GM21717 (cell line): ENCODE results near the gene HOXD3.

Source experiments
- ATAC-seq: cut with Tn5 transposase; IDR thresholded peaks from one replicate; pipeline ENCODE4 v1.9.1; 2021; ENCODE audit warnings: mild to moderate bottlenecking, moderate library complexity; ENCODE audit not compliant: unreplicated experiment

The HOXD3 gene

GRCh38 chr2:176174824-176175708 is 18.0 kb downstream of the HOXD3 start:
- no peak for ATAC-seq

GRCh38 chr2:176175709-176176607 is 18.9 kb downstream of the HOXD3 start:
- no peak for ATAC-seq

GRCh38 chr2:176177580-176178037 is 20.5 kb downstream of the HOXD3 start:
- no peak for ATAC-seq

GRCh38 chr2:176178038-176178756 is 21.1 kb downstream of the HOXD3 start:
- no peak for ATAC-seq

- no peak for ATAC-seq
Observed at GRCh38 chr2:176178757-176179295, 21.7 kb downstream of the HOXD3 start.

- ATAC-seq: no peak
Observed at GRCh38 chr2:176181551-176181950, 24.4 kb downstream of the HOXD3 start.

- ATAC-seq: no peak
Observed at GRCh38 chr2:176182671-176183070, 25.6 kb downstream of the HOXD3 start.

GRCh38 chr2:176184749-176185148 is 27.6 kb downstream of the HOXD3 start:
- ATAC-seq: no peak

GRCh38 chr2:176186024-176186423 is 28.9 kb downstream of the HOXD3 start:
- no peak for ATAC-seq

- ATAC-seq: no peak
Observed at GRCh38 chr2:176187200-176187898, 30.2 kb downstream of the HOXD3 start.

GRCh38 chr2:176187899-176188773 is 31.0 kb downstream of the HOXD3 start, which contains the start of gene HOXD1:
HOXD1 (plus strand) TSS chr2:176188668; CDS start chr2:176188802, 134 bp downstream.
- ATAC-seq: no peak

- ATAC-seq: no peak
Observed at GRCh38 chr2:176188774-176189680, 31.9 kb downstream of the HOXD3 start.

- ATAC-seq: no peak
Observed at GRCh38 chr2:176189681-176190641, 32.9 kb downstream of the HOXD3 start.

GRCh38 chr2:176192351-176192750 is 35.2 kb downstream of the HOXD3 start:
- no peak for ATAC-seq

GRCh38 chr2:176193048-176193447 is 35.9 kb downstream of the HOXD3 start:
- ATAC-seq: no peak

- no peak for ATAC-seq
Observed at GRCh38 chr2:176199902-176200301, 42.8 kb downstream of the HOXD3 start.

GRCh38 chr2:176200971-176201370 is 43.9 kb downstream of the HOXD3 start:
- ATAC-seq: no peak
